ENCODE data around the gene PYGL. TPM values are rescaled to one million over a fixed set of nuclear protein-coding genes. Genes with fewer than 3 reads are reported as not detected.

Gene PYGL
- total and polyA plus RNA-seq, 2 donors from 2014 or later = 12.3 to 40.3 TPM

GRCh38 chr14:50978529-50978871 lies 34.2 kb upstream of the PYGL start:
- FAIRE-seq = no peak
- no peaks in the 10 kb centered on the region for H3K36me3 ChIP-seq (ENCODE audit: control insufficient read depth in 2 of 3, insufficient read depth in 3 of 3, low read length in 3 of 3)
- no peaks in the 10 kb centered on the region for H3K4me1 ChIP-seq (ENCODE audit: control insufficient read depth in 2 of 3, insufficient read depth in 2 of 3, low read depth in 1 of 3, low read length in 3 of 3)
- TF ChIP-seq CTCF (IDR thresholded peaks at IDR 0.05; ENCODE audit: borderline replicate concordance, extremely low read depth, insufficient read depth) = no peak
- H3K4me3 ChIP-seq (ENCODE audit: low read length in 3 of 3) = no peak overlapping the region
- intact Hi-C loops (cut with DNase I) = no loop called here
- DNase-seq = no peak
- no peak overlapping the region for H3K27ac ChIP-seq (ENCODE audit: low read depth in 2 of 2, low read length in 2 of 2)
- no peaks in the 10 kb centered on the region for H3K27me3 ChIP-seq (ENCODE audit: control insufficient read depth, insufficient read depth, low read length)
- H3K9ac ChIP-seq (ENCODE audit: low read length in 3 of 3) = no peak overlapping the region
- H3K9me3 ChIP-seq (ENCODE audit: control insufficient read depth in 2 of 3, insufficient read depth in 1 of 3, low read length in 3 of 3) = no peaks in the 10 kb centered on the region

GRCh38 chr14:50977863-50978528 lies 33.7 kb upstream of the PYGL start:
- DNase-seq (no peak), FAIRE-seq (no peak)
- Histone ChIP-seq H3K36me3 (ENCODE audit: control insufficient read depth in 2 of 3, insufficient read depth in 3 of 3, low read length in 3 of 3) (no peaks in the 10 kb centered on the region), H3K4me1 (ENCODE audit: control insufficient read depth in 2 of 3, insufficient read depth in 2 of 3, low read depth in 1 of 3, low read length in 3 of 3) (no peaks in the 10 kb centered on the region), H3K27ac (ENCODE audit: low read depth in 2 of 2, low read length in 2 of 2) (no peak overlapping the region), H3K9me3 (ENCODE audit: control insufficient read depth in 2 of 3, insufficient read depth in 1 of 3, low read length in 3 of 3) (no peaks in the 10 kb centered on the region), H3K9ac (ENCODE audit: low read length in 3 of 3) (no peak overlapping the region), H3K4me3 (ENCODE audit: low read length in 3 of 3) (no peak overlapping the region), H3K27me3 (ENCODE audit: control insufficient read depth, insufficient read depth, low read length) (no peaks in the 10 kb centered on the region)
- intact Hi-C loops (cut with DNase I) = no loop called here
- no peak for TF ChIP-seq CTCF (IDR thresholded peaks at IDR 0.05; ENCODE audit: borderline replicate concordance, extremely low read depth, insufficient read depth)

- H3K36me3 ChIP-seq (ENCODE audit: control insufficient read depth in 2 of 3, insufficient read depth in 3 of 3, low read length in 3 of 3) = no peaks in the 10 kb centered on the region
- no peak overlapping the region for H3K9ac ChIP-seq (ENCODE audit: low read length in 3 of 3)
- intact Hi-C loops (cut with DNase I) = no loop called here
- no peaks in the 10 kb centered on the region for H3K4me1 ChIP-seq (ENCODE audit: control insufficient read depth in 2 of 3, insufficient read depth in 2 of 3, low read depth in 1 of 3, low read length in 3 of 3)
- H3K9me3 ChIP-seq (ENCODE audit: control insufficient read depth in 2 of 3, insufficient read depth in 1 of 3, low read length in 3 of 3) = no peaks in the 10 kb centered on the region
- no peak overlapping the region for H3K27ac ChIP-seq (ENCODE audit: low read depth in 2 of 2, low read length in 2 of 2)
- H3K27me3 ChIP-seq (ENCODE audit: control insufficient read depth, insufficient read depth, low read length) = no peaks in the 10 kb centered on the region
- no peak for FAIRE-seq
- TF ChIP-seq CTCF (IDR thresholded peaks at IDR 0.05; ENCODE audit: borderline replicate concordance, extremely low read depth, insufficient read depth) = no peak
- H3K4me3 ChIP-seq (ENCODE audit: low read length in 3 of 3) = no peak overlapping the region
- no peak for DNase-seq
These were observed 29.8 kb upstream of the PYGL start for GRCh38 chr14:50974118-50974517.

GRCh38 chr14:50972734-50973133 lies 28.5 kb upstream of the PYGL start:
- no peaks in the 10 kb centered on the region for H3K36me3 ChIP-seq (ENCODE audit: control insufficient read depth in 2 of 3, insufficient read depth in 3 of 3, low read length in 3 of 3)
- H3K4me1 ChIP-seq (ENCODE audit: control insufficient read depth in 2 of 3, insufficient read depth in 2 of 3, low read depth in 1 of 3, low read length in 3 of 3) = no peaks in the 10 kb centered on the region
- H3K27me3 ChIP-seq (ENCODE audit: control insufficient read depth, insufficient read depth, low read length) = no peaks in the 10 kb centered on the region
- DNase-seq (no peak), FAIRE-seq (no peak)
- no peak overlapping the region for H3K27ac ChIP-seq (ENCODE audit: low read depth in 2 of 2, low read length in 2 of 2)
- intact Hi-C loops (cut with DNase I) = no loop called here
- no peaks in the 10 kb centered on the region for H3K9me3 ChIP-seq (ENCODE audit: control insufficient read depth in 2 of 3, insufficient read depth in 1 of 3, low read length in 3 of 3)
- H3K4me3 ChIP-seq (ENCODE audit: low read length in 3 of 3) = no peak overlapping the region
- no peak overlapping the region for H3K9ac ChIP-seq (ENCODE audit: low read length in 3 of 3)
- no peak for TF ChIP-seq CTCF (IDR thresholded peaks at IDR 0.05; ENCODE audit: borderline replicate concordance, extremely low read depth, insufficient read depth)

Measured in kidney (tissue), 14 donors.